SH-SY5Y (cell line): Measurements from ENCODE around the gene HBZ.

Experiments
- GATA2 ChIP-seq: IDR thresholded peaks from 2 replicates; pipeline ENCODE4 v1.6.1; 2011; ENCODE audit warnings: mild to moderate bottlenecking, low read depth, low read length
- GATA3 ChIP-seq: IDR thresholded peaks from 2 replicates; pipeline ENCODE4 v1.6.1; 2011; ENCODE audit warnings: low read depth, mild to moderate bottlenecking, low read length, moderate library complexity

DNA sequence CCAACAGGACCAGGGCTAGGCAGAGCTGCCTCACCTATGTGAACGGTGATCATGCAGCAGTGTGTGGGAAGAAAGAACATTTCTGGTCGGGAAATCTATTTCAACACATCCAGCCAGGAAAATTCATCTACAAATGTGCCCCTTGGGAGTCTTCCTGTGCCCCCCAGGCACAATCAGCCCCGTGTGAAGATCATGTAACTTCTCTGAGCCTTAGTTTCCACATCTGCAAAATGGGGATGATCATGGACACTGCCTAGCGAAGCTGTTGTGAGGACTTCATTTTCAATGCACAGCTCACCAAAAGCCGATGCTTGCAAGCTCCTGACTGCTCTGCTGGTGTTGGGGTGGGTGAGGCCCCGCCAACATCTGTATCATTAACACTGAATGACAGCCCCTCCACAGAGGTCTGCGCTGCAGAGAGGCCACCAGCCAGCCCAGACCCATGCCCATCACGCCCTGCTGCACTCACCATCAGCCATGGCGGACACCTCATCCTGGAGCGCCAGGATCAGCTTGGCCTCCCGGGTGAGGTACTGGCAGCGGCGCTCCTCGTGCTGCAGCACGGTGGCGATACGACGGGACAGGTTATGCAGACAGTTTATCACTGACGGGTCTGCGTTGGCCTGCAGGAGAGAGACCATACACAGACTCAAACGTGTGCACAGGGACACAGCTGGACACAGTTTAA lies 40.1 kb upstream of the HBZ start:
- TF ChIP-seq GATA2 = no peak
- no peak for TF ChIP-seq GATA3
